Measurements from ENCODE around the gene SLC34A3.

GRCh38 chr9:137199411-137200121 is 31.1 kb upstream of the SLC34A3 start:
- TF ChIP-seq EP300 (IDR thresholded peaks at IDR 0.05; ENCODE audit: borderline replicate concordance) (no peak), TCF12 (IDR thresholded peaks at IDR 0.05; ENCODE audit: low read depth) (no peak), RAD21 (IDR thresholded peaks at IDR 0.05; ENCODE audit: low read depth) (no peak)
